GM21619 (cell line): Measurements from ENCODE around the gene SLC5A2.
"Not testable (repeated sequence)": the region's sequence is repeated elsewhere in the genome, so short reads cannot be mapped to it uniquely, and the experiment has no call there.

ENCODE experiments used
- ATAC-seq: cut with Tn5 transposase; IDR thresholded peaks from one replicate; pipeline ENCODE4 v1.9.1; 2021; ENCODE audit not compliant: unreplicated experiment

The SLC5A2 gene

GRCh38 chr16:31491778-31492418, 9.0 kb downstream of the SLC5A2 start:
- no peak for ATAC-seq

- no peak for ATAC-seq
Observed at GRCh38 chr16:31493506-31494125, 10.7 kb downstream of the SLC5A2 start.

- no peak for ATAC-seq
Observed at GRCh38 chr16:31496670-31497069, 13.7 kb downstream of the SLC5A2 start.

- ATAC-seq, result no peak
Observed at GRCh38 chr16:31498493-31498892, 15.6 kb downstream of the SLC5A2 start.

- ATAC-seq, result no peak
Observed at GRCh38 chr16:31499928-31500327, 17.0 kb downstream of the SLC5A2 start.

- ATAC-seq, result no peak
Observed at GRCh38 chr16:31501226-31501965, 18.5 kb downstream of the SLC5A2 start.

- no peak for ATAC-seq
Observed at GRCh38 chr16:31501966-31502348, 19.0 kb downstream of the SLC5A2 start.

- ATAC-seq, result no peak
Observed at GRCh38 chr16:31502981-31503380, 20.1 kb downstream of the SLC5A2 start.

GRCh38 chr16:31503555-31503954, 20.6 kb downstream of the SLC5A2 start:
- not testable (repeated sequence) for ATAC-seq

GRCh38 chr16:31504159-31504558, 21.2 kb downstream of the SLC5A2 start:
- ATAC-seq, result no peak

GRCh38 chr16:31505483-31505882, 22.6 kb downstream of the SLC5A2 start:
- ATAC-seq, result peak; percentile 41

- ATAC-seq, result no peak
Observed at GRCh38 chr16:31507617-31507928, 24.6 kb downstream of the SLC5A2 start.

- ATAC-seq, result peak; percentile 86
Observed at GRCh38 chr16:31507929-31508705, 25.2 kb downstream of the SLC5A2 start, which contains the start of gene RUSF1. Gene RUSF1 (minus strand): TSS chr16:31508391. CDS start chr16:31508373, 18 bp downstream.

GRCh38 chr16:31508706-31509195, 25.8 kb downstream of the SLC5A2 start:
- no peak for ATAC-seq

- ATAC-seq, result no peak
Observed at GRCh38 chr16:31513126-31513525, 30.2 kb downstream of the SLC5A2 start.

- no peak for ATAC-seq
Observed at GRCh38 chr16:31513884-31514283, 31.0 kb downstream of the SLC5A2 start.

- no peak for ATAC-seq
Observed at GRCh38 chr16:31517800-31518402, 35.0 kb downstream of the SLC5A2 start.

- ATAC-seq, result no peak
Observed at GRCh38 chr16:31519759-31520431, 37.0 kb downstream of the SLC5A2 start.

GRCh38 chr16:31521368-31521767, 38.4 kb downstream of the SLC5A2 start:
- ATAC-seq, result no peak

- no peak for ATAC-seq
Observed at GRCh38 chr16:31522071-31522470, 39.1 kb downstream of the SLC5A2 start.
